K562 (cell line): ENCODE data around the gene NDUFB3. TPM values are rescaled to one million over a fixed set of nuclear protein-coding genes. Genes with fewer than 3 reads are reported as not detected.

ENCODE experiments used
- CBX8 ChIP-seq: fragments of 200-600 bp; sonication (generic); IDR thresholded peaks from 2 replicates; pipeline ENCODE4 v1.6.1; 2012; ENCODE audit warnings: borderline replicate concordance, mixed run types, low read depth, mild to moderate bottlenecking, moderate library complexity, mixed read lengths, low read length, control low read depth, inconsistent platforms; ENCODE audit not compliant: poor library complexity, severe bottlenecking; ENCODE audit errors: extremely low read depth
- ILK ChIP-seq: fragments of 450-650 bp; IDR thresholded peaks from 2 replicates; pipeline ENCODE4 v1.6.1; 2016; ENCODE audit warnings: missing genetic modification characterization, low read depth, mild to moderate bottlenecking, missing compliant biosample characterization, moderate library complexity, borderline replicate concordance
- PCBP1 ChIP-seq: fragments of 200-400 bp; formaldehyde crosslinking; IDR thresholded peaks from 2 replicates; pipeline ENCODE4 v1.6.1; 2018; ENCODE audit warnings: mild to moderate bottlenecking, low read depth, low read length; ENCODE audit not compliant: poor library complexity, severe bottlenecking
- POLR3G ChIP-seq: IDR thresholded peaks from 2 replicates; pipeline ENCODE4 v1.6.1; 2011; ENCODE audit not compliant: insufficient read length, insufficient replicate concordance; ENCODE audit errors: extremely low read depth
- SMAD1 ChIP-seq: fragments of 150-350 bp; IDR thresholded peaks from 2 replicates; pipeline ENCODE4 v1.6.1; 2014; ENCODE audit warnings: low read length, low read depth; ENCODE audit not compliant: partially characterized antibody
- SMARCE1 ChIP-seq: fragments of 450-650 bp; IDR thresholded peaks from 2 replicates; pipeline ENCODE4 v1.7.1; 2016; ENCODE audit warnings: mild to moderate bottlenecking
- TAF1 ChIP-seq: IDR thresholded peaks from 2 replicates; pipeline ENCODE4 v1.6.1; 2011; ENCODE audit warnings: mild to moderate bottlenecking, low read length, moderate library complexity; ENCODE audit not compliant: insufficient read depth, control insufficient read depth, severe bottlenecking; ENCODE audit errors: extremely low read depth
- TCF7 ChIP-seq: sonication (generic); IDR thresholded peaks from 2 replicates; pipeline ENCODE4 v1.6.1; 2016; ENCODE audit warnings: antibody characterized with exemption, borderline replicate concordance
- TEAD4 ChIP-seq, 2 experiments: sonication (generic) in 1 of 2; formaldehyde crosslinking in 1 of 2; IDR thresholded peaks; 2 replicates each; pipeline versions ENCODE4 v1.6.1 to v1.8.0; 2012 to 2022; ENCODE audit warnings: borderline replicate concordance in 1 of 2, inconsistent platforms in 1 of 2, low read length in 1 of 2, mild to moderate bottlenecking in 1 of 2, missing genetic modification reagents in 1 of 2
- THRAP3 ChIP-seq: fragments of 450-650 bp; IDR thresholded peaks from 2 replicates; pipeline ENCODE4 v1.6.1; 2016; ENCODE audit warnings: mild to moderate bottlenecking, inconsistent platforms, borderline replicate concordance
- ZNF384 ChIP-seq: IDR thresholded peaks from 2 replicates; pipeline ENCODE4 v1.6.1; 2012; ENCODE audit warnings: low read depth, low read length, improper control_type of control experiment
- ZNF57 ChIP-seq: fragments of 450-650 bp; formaldehyde crosslinking; IDR thresholded peaks from 2 replicates; pipeline ENCODE4 v1.4.0; 2020; ENCODE audit warnings: mild to moderate bottlenecking, moderate library complexity
- polyA plus RNA-seq, 8 experiments: library from polyadenylated mRNA; depleted of rRNA in 4 of 8; stranded (reverse) in 5 of 8; unstranded in 3 of 8; fragments of >200 nt; fragmentation: Nextera tagmentation in 2 of 8; fragmentation: Illumina TruSeq in 1 of 8; extraction: Ambion mirVana in 2 of 8; extraction: Trizol in 1 of 8; gene quantifications; 2 replicates each; pipeline versions ENCODE4 v1.2.1 to v1.2.3, GENCODE V29; 2011 to 2014; ENCODE audit warnings: inconsistent platforms in 1 of 8, missing spikeins in 1 of 8
- total RNA-seq, 7 experiments: library from RNA; depleted of rRNA in 6 of 7; stranded (reverse); fragments of >200 nt in 6 of 7; fragmentation: Illumina TruSeq in 2 of 7; extraction: Trizol in 2 of 7; gene quantifications; 2 replicates each; pipeline versions ENCODE4 v1.2.1 to v1.2.3, GENCODE V29; 2011 to 2021; ENCODE audit warnings: low replicate concordance in 1 of 7
- TF ChIP-seq, protein P1 (sequence below): IDR thresholded peaks from 2 replicates; pipeline ENCODE4 v1.6.1; 2011; ENCODE audit not compliant: insufficient read length; ENCODE audit errors: extremely low read depth
- TF ChIP-seq, protein P2 (sequence below): fragments of 450-650 bp; IDR thresholded peaks from 2 replicates; pipeline ENCODE4 v1.6.1; 2016; ENCODE audit warnings: low read depth, mild to moderate bottlenecking, moderate library complexity
- TF ChIP-seq, protein P3 (sequence below): IDR thresholded peaks from 2 replicates; pipeline ENCODE4 v1.6.1; 2014; ENCODE audit warnings: antibody characterized with exemption
- TF ChIP-seq, protein P4 (sequence below): fragments of 250-450 bp; sonication (Bioruptor Pico); IDR thresholded peaks from 2 replicates; pipeline ENCODE4 v1.4.0; 2020; ENCODE audit warnings: mild to moderate bottlenecking, moderate library complexity
- TF ChIP-seq, protein P5 (sequence below): fragments of 450-650 bp; IDR thresholded peaks from 2 replicates; pipeline ENCODE4 v1.7.0; 2016; ENCODE audit warnings: borderline replicate concordance

The NDUFB3 gene
- total and polyA plus RNA-seq, 9 of the 15 experiments (the other 6 are each of a cell fraction or from before 2014, with no cell fraction given), result 126 to 786 (median 156) TPM

DNA sequence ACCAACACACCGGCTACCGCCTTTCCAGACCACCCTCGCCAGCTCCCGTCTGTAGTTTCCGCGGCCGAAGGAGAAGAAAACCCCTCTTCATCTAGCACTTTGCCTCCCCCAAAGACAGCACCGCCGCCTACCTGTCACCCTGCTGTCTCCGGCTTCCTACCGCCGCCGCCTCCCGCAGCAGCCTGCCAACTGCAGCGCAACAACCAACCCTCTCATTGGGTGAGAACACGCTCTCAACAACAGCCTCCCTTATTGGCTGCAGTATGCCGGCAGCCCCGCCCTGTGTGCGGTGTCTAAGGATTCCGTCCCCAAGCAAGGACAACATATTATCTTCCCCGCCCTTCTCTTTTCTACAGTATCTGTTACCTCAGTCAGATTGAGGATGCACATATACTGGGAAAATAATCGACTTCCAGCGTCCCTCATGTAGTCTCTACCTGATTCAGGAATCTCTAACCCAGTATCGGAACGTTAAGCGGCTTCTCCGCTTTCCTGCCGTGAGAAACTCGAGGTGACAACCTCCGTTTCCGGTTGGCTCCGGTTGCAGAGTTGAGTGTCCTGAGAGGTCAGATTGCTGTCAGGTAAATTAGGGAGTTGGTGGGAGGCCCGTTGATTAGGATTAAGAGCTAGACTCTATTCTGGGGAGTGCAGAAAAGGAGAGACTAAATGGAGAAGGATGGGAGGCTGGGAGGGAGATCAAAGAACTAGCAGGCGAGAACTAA lies at the start of gene NDUFB3, which contains the start of gene HYCC2 (continued):
- TF ChIP-seq SMARCE1 (no peak), TAF1 (peak; percentile 87), POLR3G (no peak), PCBP1 (no peak), CBX8 (no peak), THRAP3 (no peak), SMAD1 (peak; percentile 58), ZNF57 (CRISPR knock-in tag) (no peak), TCF7 (no peak), ILK (no peak), TEAD4 (IDR thresholded peaks at IDR 0.05; ENCODE audit: low read length) (peak; percentile 48; the same call in 1 of the 2 replicates), TEAD4 (CRISPR knock-in tag; IDR thresholded peaks at IDR 0.05; ENCODE audit: borderline replicate concordance) (no peak), ZNF384 (no peak)
- TF ChIP-seq, protein P1, sequence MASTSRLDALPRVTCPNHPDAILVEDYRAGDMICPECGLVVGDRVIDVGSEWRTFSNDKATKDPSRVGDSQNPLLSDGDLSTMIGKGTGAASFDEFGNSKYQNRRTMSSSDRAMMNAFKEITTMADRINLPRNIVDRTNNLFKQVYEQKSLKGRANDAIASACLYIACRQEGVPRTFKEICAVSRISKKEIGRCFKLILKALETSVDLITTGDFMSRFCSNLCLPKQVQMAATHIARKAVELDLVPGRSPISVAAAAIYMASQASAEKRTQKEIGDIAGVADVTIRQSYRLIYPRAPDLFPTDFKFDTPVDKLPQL, result no peak
- TF ChIP-seq, protein P2, sequence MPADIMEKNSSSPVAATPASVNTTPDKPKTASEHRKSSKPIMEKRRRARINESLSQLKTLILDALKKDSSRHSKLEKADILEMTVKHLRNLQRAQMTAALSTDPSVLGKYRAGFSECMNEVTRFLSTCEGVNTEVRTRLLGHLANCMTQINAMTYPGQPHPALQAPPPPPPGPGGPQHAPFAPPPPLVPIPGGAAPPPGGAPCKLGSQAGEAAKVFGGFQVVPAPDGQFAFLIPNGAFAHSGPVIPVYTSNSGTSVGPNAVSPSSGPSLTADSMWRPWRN, result 0 out of 2 replicates have a peak, but pooled peaks have one; percentile 5
- TF ChIP-seq, protein P3, sequence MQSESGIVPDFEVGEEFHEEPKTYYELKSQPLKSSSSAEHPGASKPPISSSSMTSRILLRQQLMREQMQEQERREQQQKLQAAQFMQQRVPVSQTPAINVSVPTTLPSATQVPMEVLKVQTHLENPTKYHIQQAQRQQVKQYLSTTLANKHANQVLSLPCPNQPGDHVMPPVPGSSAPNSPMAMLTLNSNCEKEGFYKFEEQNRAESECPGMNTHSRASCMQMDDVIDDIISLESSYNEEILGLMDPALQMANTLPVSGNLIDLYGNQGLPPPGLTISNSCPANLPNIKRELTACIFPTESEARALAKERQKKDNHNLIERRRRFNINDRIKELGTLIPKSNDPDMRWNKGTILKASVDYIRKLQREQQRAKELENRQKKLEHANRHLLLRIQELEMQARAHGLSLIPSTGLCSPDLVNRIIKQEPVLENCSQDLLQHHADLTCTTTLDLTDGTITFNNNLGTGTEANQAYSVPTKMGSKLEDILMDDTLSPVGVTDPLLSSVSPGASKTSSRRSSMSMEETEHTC, result no peak
- TF ChIP-seq, protein P4, sequence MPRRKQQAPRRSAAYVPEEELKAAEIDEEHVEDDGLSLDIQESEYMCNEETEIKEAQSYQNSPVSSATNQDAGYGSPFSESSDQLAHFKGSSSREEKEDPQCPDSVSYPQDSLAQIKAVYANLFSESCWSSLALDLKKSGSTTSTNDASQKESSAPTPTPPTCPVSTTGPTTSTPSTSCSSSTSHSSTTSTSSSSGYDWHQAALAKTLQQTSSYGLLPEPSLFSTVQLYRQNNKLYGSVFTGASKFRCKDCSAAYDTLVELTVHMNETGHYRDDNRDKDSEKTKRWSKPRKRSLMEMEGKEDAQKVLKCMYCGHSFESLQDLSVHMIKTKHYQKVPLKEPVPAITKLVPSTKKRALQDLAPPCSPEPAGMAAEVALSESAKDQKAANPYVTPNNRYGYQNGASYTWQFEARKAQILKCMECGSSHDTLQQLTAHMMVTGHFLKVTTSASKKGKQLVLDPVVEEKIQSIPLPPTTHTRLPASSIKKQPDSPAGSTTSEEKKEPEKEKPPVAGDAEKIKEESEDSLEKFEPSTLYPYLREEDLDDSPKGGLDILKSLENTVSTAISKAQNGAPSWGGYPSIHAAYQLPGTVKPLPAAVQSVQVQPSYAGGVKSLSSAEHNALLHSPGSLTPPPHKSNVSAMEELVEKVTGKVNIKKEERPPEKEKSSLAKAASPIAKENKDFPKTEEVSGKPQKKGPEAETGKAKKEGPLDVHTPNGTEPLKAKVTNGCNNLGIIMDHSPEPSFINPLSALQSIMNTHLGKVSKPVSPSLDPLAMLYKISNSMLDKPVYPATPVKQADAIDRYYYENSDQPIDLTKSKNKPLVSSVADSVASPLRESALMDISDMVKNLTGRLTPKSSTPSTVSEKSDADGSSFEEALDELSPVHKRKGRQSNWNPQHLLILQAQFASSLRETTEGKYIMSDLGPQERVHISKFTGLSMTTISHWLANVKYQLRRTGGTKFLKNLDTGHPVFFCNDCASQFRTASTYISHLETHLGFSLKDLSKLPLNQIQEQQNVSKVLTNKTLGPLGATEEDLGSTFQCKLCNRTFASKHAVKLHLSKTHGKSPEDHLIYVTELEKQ (CRISPR knock-in tag), result no peak
- TF ChIP-seq, protein P5, sequence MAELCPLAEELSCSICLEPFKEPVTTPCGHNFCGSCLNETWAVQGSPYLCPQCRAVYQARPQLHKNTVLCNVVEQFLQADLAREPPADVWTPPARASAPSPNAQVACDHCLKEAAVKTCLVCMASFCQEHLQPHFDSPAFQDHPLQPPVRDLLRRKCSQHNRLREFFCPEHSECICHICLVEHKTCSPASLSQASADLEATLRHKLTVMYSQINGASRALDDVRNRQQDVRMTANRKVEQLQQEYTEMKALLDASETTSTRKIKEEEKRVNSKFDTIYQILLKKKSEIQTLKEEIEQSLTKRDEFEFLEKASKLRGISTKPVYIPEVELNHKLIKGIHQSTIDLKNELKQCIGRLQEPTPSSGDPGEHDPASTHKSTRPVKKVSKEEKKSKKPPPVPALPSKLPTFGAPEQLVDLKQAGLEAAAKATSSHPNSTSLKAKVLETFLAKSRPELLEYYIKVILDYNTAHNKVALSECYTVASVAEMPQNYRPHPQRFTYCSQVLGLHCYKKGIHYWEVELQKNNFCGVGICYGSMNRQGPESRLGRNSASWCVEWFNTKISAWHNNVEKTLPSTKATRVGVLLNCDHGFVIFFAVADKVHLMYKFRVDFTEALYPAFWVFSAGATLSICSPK, result no peak
